SU-DHL-6 (cell line): ENCODE results near the gene TGFB2.

Source experiments
- H2AFZ ChIP-seq: fragments of 200-600 bp; sonication (generic); 2 replicates; pipeline ENCODE4 v1.6.1; 2014; ENCODE audit warnings: low read depth, mild to moderate bottlenecking, moderate library complexity, mixed read lengths, antibody characterized with exemption, low read length; ENCODE audit not compliant: severe bottlenecking
- H3F3A ChIP-seq: fragments of 200-600 bp; shearing (Covaris generic); 2 replicates; pipeline ENCODE4 v1.6.0; 2016; ENCODE audit warnings: antibody characterized with exemption, mild to moderate bottlenecking; ENCODE audit not compliant: insufficient read depth
- H3K27ac ChIP-seq: fragments of 200-600 bp; sonication (generic); 2 replicates; pipeline ENCODE4 v1.5.1; 2016; ENCODE audit warnings: low read depth, mild to moderate bottlenecking, low read length, moderate library complexity, mixed read lengths
- H3K27me3 ChIP-seq: fragments of 200-600 bp; sonication (generic), shearing (Covaris generic); 2 replicates; pipeline ENCODE4 v1.6.0; 2014; ENCODE audit warnings: mild to moderate bottlenecking, low read length
- H3K36me3 ChIP-seq: fragments of 200-600 bp; sonication (generic); 2 replicates; pipeline ENCODE4 v1.6.1; 2014; ENCODE audit warnings: mild to moderate bottlenecking, low read length, mixed read lengths
- H3K4me2 ChIP-seq: fragments of 300-600, 200-600 bp; shearing (Covaris generic), sonication (generic); 2 replicates; pipeline ENCODE4 v1.6.0; 2014; ENCODE audit warnings: low read length, low read depth, mild to moderate bottlenecking; ENCODE audit not compliant: poor library complexity, severe bottlenecking
- H3K4me3 ChIP-seq: fragments of 200-600 bp; sonication (generic); 2 replicates; pipeline ENCODE4 v1.5.1; 2014; ENCODE audit warnings: antibody characterized with exemption, low read length, mild to moderate bottlenecking, mixed read lengths; ENCODE audit not compliant: insufficient read depth, poor library complexity, severe bottlenecking
- H3K79me2 ChIP-seq: fragments of 200-600 bp; sonication (generic); 2 replicates; pipeline ENCODE4 v1.6.1; 2014; ENCODE audit warnings: mild to moderate bottlenecking, low read length, moderate library complexity; ENCODE audit not compliant: insufficient read depth
- H3K9ac ChIP-seq: fragments of 200-600 bp; sonication (generic); 2 replicates; pipeline ENCODE4 v1.7.0; 2014; ENCODE audit warnings: mild to moderate bottlenecking, low read length
- H3K9me2 ChIP-seq: fragments of 200-600 bp; sonication (generic); replicated peaks from 2 replicates; pipeline ENCODE4 v1.6.1; 2014; ENCODE audit warnings: low read length; ENCODE audit not compliant: insufficient read depth
- H3K9me3 ChIP-seq: fragments of 200-600 bp; sonication (generic); 2 replicates; pipeline ENCODE4 v1.6.1; 2014; ENCODE audit warnings: low read length, mixed read lengths; ENCODE audit not compliant: insufficient read depth
- H4K20me1 ChIP-seq: fragments of 200-600 bp; sonication (generic); 2 replicates; pipeline ENCODE4 v1.6.1; 2014; ENCODE audit warnings: low read depth, mild to moderate bottlenecking, antibody characterized with exemption, low read length, moderate library complexity, mixed read lengths
- EZH2phosphoT487 ChIP-seq: fragments of 200-600 bp; sonication (generic), shearing (Covaris generic); conservative IDR thresholded peaks from 2 replicates; pipeline ENCODE4 v1.6.1; 2018; ENCODE audit warnings: mild to moderate bottlenecking, antibody characterized with exemption, low read length, moderate library complexity, mixed read lengths
- TF ChIP-seq, protein P1 (sequence below): fragments of 200-600 bp; sonication (generic); IDR thresholded peaks from one replicate; pipeline ENCODE4 v1.5.1; 2017; ENCODE audit warnings: antibody characterized with exemption, mild to moderate bottlenecking, low read length, moderate library complexity; ENCODE audit not compliant: insufficient read depth, poor library complexity, severe bottlenecking

TGFB2 gene

DNA sequence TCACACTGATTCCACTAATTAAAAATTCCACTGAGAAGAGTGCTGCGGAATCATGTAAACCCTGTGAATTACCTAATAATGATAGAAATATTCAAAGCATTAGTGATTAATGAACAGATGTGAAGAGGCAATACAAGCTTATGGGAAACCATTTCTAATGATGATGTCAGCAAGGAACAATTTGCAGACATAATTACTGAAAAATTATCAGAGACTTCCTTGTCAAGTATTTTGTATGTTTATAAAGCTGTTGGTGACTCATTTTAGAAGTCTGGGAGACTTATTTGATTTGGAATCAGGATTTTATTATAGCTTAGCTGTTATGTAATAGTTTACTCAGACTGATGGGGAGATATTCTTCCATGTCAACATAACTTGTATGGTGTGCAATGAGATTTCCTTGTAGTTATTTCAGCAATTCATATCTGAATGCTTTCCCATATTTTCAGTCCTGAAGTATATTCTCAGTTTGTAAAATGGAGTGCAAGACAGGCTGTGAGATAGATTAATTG, 135.5 kb downstream of the TGFB2 start:
- Histone ChIP-seq H3K4me2 (no peak overlapping the region), H4K20me1 (no peaks in the 10 kb centered on the region), H3K27ac (no peak overlapping the region), H3F3A (no peaks in the 10 kb centered on the region), H3K4me3 (no peak overlapping the region), H2AFZ (no peak overlapping the region), H3K9me3 (no peaks in the 10 kb centered on the region; the same call in 1 of the 2 replicates), H3K27me3 (no peaks in the 10 kb centered on the region), H3K9ac (no peak overlapping the region), H3K9me2 (no peaks in the 10 kb centered on the region), H3K79me2 (no peaks in the 10 kb centered on the region), H3K36me3 (no peaks in the 10 kb centered on the region)
- TF ChIP-seq, protein P1, sequence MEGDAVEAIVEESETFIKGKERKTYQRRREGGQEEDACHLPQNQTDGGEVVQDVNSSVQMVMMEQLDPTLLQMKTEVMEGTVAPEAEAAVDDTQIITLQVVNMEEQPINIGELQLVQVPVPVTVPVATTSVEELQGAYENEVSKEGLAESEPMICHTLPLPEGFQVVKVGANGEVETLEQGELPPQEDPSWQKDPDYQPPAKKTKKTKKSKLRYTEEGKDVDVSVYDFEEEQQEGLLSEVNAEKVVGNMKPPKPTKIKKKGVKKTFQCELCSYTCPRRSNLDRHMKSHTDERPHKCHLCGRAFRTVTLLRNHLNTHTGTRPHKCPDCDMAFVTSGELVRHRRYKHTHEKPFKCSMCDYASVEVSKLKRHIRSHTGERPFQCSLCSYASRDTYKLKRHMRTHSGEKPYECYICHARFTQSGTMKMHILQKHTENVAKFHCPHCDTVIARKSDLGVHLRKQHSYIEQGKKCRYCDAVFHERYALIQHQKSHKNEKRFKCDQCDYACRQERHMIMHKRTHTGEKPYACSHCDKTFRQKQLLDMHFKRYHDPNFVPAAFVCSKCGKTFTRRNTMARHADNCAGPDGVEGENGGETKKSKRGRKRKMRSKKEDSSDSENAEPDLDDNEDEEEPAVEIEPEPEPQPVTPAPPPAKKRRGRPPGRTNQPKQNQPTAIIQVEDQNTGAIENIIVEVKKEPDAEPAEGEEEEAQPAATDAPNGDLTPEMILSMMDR = no peak
- TF ChIP-seq EZH2phosphoT487 = no peak

DNA sequence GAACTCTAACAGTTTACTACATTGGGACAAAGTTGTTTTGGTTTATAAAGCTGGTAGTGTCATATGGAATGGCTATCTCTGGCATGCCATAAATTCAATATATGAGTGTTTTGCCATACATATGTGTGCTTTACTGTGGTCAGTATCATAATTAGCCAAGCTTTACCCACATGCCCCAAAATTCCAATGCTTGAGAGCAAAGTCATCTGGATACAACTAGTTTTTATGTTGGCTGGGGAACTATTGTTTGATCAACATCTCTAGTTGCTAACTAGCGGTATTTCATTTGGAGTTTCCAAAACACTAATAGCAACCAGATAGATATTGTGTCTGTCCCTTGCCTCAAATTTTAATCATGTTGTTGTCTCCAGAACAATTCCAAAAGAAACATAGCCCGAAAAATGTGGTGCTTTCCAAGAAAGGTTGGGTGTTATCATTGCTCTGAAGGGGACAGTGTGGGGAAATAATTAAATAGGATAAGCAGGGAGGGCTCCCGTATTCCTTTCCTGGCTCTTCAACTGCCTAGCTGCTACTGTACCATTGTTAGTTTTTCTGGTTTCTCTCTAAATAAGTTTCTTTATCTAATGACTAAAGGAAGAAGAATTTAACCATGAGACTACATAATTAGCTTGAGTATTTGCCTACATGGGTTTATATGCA, 136.1 kb downstream of the TGFB2 start:
- no peaks in the 10 kb centered on the region for H3F3A ChIP-seq
- no peak overlapping the region for H3K27ac ChIP-seq
- H3K9me2 ChIP-seq = no peaks in the 10 kb centered on the region
- H3K9ac ChIP-seq = no peak overlapping the region
- no peak overlapping the region for H3K4me2 ChIP-seq
- H3K9me3 ChIP-seq = no peaks in the 10 kb centered on the region; the same call in 1 of the 2 replicates
- H2AFZ ChIP-seq = no peak overlapping the region
- no peaks in the 10 kb centered on the region for H4K20me1 ChIP-seq
- no peaks in the 10 kb centered on the region for H3K79me2 ChIP-seq
- H3K27me3 ChIP-seq = no peaks in the 10 kb centered on the region
- H3K36me3 ChIP-seq = no peaks in the 10 kb centered on the region
- no peak overlapping the region for H3K4me3 ChIP-seq
- no peak for TF ChIP-seq EZH2phosphoT487
- TF ChIP-seq, protein P1 = no peak

DNA sequence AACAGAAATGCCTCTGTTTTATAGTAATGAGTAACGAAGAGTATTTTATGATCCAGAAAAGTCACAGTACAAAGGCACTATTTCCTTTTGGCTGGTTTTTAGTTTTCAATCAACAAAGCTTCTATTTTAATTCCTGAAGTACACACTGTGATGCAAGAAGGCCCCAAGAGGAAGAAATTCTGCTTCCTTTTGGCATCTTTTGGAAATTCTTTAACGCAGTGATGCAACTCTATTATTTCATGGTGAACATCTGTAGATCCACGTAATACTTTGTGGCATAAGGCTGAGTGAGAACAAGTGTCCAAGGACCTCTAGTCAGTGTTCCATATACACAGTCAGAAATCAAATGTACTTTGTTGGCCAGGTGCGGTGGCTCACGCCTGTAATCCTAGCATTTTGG, 137.5 kb downstream of the TGFB2 start:
- Histone ChIP-seq H3K27ac (no peak overlapping the region), H3K9ac (no peak overlapping the region), H3K4me3 (no peak overlapping the region), H3K27me3 (no peaks in the 10 kb centered on the region), H3K79me2 (no peaks in the 10 kb centered on the region), H3K9me2 (no peaks in the 10 kb centered on the region), H3K36me3 (no peaks in the 10 kb centered on the region), H3F3A (no peaks in the 10 kb centered on the region), H2AFZ (no peak overlapping the region), H3K9me3 (no peaks in the 10 kb centered on the region; the same call in 1 of the 2 replicates), H3K4me2 (no peak overlapping the region), H4K20me1 (no peaks in the 10 kb centered on the region)
- TF ChIP-seq, protein P1 = no peak
- TF ChIP-seq EZH2phosphoT487 = no peak
